Mesangial cell (primary cell): ENCODE data around the gene ZNF181. TPM values are rescaled to one million over a fixed set of nuclear protein-coding genes. Genes with fewer than 3 reads are reported as not detected.

ENCODE experiments used
- total RNA-seq: library from RNA; depleted of rRNA; stranded (reverse); fragments of >200 nt; gene quantifications from 2 replicates; pipeline ENCODE4 v1.2.3, GENCODE V29; 2015

The ZNF181 gene
- 4.7 and 10.8 TPM in 2 replicates for total RNA-seq

DNA sequence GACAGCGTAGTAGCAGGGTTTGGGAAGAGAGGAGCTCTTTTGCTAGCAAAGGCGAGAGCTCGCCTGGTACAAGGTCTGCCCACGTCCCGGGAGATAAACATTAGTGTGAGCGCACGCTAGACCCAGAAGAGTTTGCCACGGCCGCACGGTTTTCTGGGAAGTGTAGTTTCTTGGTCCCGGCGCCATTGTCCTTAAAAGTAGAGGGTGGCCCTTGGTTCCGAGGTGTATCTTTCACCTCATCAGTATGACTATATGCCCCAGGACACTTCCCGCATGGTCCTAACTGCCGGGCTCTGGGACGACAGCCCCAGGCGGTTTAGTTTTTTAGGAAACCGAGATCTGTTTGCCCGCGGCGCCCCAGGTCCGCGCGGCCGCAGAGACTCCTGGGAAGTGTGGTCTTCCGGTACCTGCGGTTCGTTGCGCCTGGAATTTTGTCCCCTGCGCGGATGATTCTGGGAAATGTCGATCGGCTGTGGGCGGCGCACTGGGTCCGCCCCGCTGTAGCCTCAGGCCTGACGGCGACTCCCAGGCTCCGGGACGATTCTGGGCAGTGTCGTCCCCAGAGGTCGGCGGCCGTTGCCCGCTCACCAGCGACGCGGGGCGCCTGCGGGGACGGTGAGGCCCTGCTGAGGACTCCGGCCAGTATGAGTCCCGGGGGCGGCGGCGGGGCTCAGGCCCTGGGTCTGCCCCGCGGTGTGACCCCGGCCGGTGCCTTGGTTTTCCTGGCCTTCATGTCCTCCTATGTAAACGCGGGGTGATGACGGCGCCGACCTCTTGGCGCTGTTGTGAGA lies at the start of gene ZNF181:
Gene ZNF181, plus strand, starts transcription at position 498 of the 791 bp plus-strand sequence. CDS start 795 bp downstream, outside the sequence.

DNA sequence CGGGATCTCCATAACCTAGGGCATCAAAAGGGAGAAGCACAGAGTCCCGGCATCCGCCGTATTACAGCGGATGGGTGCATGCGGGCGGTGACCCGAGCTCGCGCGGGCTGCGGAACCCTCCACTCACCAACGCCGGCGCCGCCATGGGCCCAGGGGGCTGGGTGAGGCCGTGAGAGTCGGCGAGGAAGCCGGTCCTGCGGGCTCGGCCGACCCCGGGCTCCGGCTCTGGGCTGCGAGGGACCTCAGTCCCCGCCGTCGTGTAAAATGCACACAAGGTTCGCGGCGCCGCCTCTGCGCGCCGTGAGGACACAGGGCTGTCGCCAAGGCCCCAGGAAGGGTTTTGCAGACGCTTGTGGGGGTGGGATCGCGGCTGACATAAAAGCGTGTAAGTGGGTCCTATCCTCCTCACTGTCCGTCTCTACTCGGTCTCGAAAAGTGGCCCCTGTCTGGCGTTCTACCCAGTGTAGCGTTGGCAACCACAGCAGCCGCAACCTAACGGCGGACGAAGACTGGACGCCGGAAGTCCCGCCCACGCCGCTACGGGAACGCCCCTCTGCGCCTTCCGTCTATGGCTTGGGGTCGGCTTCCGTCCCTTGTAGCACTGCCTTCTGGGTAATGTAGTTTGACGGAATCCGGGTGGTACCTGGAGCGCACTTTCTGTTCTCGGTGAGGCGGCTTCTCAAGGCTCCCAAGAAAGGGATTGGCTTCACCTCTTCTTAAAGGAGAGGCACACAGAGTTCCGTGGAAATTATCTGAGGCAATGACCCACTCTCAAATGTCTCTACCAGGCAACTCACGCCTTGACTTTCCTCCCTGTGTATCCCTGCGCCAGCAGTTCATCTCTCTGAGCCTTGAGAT lies 38.9 kb downstream of the ZNF181 start, which contains the start of gene ZNF599:
Gene ZNF599, minus strand, starts transcription at position 519 of the 858 bp plus-strand sequence. Its CDS starts 374 bp downstream, at position 145.

Other genes with a start within 250 kb of the ZNF181 start
- gene SCGB2B2, start 57.1 kb upstream of the ZNF181 start, total RNA-seq, result 0.13 TPM in 1 of 2 replicates, not detected in the other
- 4.4 and 7.1 TPM in 2 replicates for gene ZNF302, start 56.6 kb upstream of the ZNF181 start, total RNA-seq
- gene ZNF599, start 39.0 kb downstream of the ZNF181 start, total RNA-seq, result 5.7 and 7.0 TPM in 2 replicates
- gene ZNF30, start 192.7 kb downstream of the ZNF181 start, total RNA-seq, result 1.5 and 2.0 TPM in 2 replicates
- gene ZNF792, start 230.0 kb downstream of the ZNF181 start, total RNA-seq, result 2.6 and 5.5 TPM in 2 replicates